Keratinocyte (primary cell): ENCODE measurements around the gene NUCKS1. TPM values are rescaled to one million over a fixed set of nuclear protein-coding genes. Genes with fewer than 3 reads are reported as not detected.

Experiments
- DNase-seq: peaks from one replicate; pipeline ENCODE4 v3.0.0-alpha.2; 2011; ENCODE audit warnings: low read depth, missing footprints, low spot score
- FAIRE-seq: peaks from 2 replicates; lab custom pipeline; 2011; peaks lifted over from hg19 to GRCh38; lab: Jason Lieb, UNC
- H2AFZ ChIP-seq: 2 replicates; pipeline ENCODE4 v1.6.0; 2012; ENCODE audit warnings: low read length, control low read depth, inconsistent platforms; ENCODE audit not compliant: control insufficient read depth
- H3K27ac ChIP-seq: 2 replicates; pipeline ENCODE4 v1.5.1; 2011; ENCODE audit warnings: low read length; ENCODE audit not compliant: control insufficient read depth, insufficient read depth
- H3K27me3 ChIP-seq: 3 replicates; pipeline ENCODE4 v1.6.0; 2011; ENCODE audit warnings: low read length; ENCODE audit not compliant: control insufficient read depth, insufficient read depth; ENCODE audit errors: extremely low read depth
- H3K36me3 ChIP-seq, 2 experiments: 2 replicates in 1 of 2; 3 replicates in 1 of 2; pipeline ENCODE4 v1.5.1; 2011; ENCODE audit warnings: low read length in 2 of 2, mild to moderate bottlenecking in 1 of 2; ENCODE audit not compliant: control insufficient read depth in 2 of 2, insufficient read depth in 2 of 2; ENCODE audit errors: extremely low read depth in 1 of 2
- H3K4me1 ChIP-seq: 3 replicates; pipeline ENCODE4 v1.5.1; 2011; ENCODE audit warnings: low read length; ENCODE audit not compliant: control insufficient read depth, insufficient read depth; ENCODE audit errors: extremely low read depth
- H3K4me2 ChIP-seq: 3 replicates; pipeline ENCODE4 v1.6.0; 2011; ENCODE audit warnings: low read depth, low read length; ENCODE audit not compliant: control insufficient read depth, insufficient read depth; ENCODE audit errors: extremely low read depth
- H3K4me3 ChIP-seq, 3 experiments: fragments of 200-600 bp in 1 of 3; sonication (generic) in 1 of 3; 2 replicates in 2 of 3; 3 replicates in 1 of 3; pipeline ENCODE4 v1.5.1; 2011 to 2016; ENCODE audit warnings: low read length in 3 of 3, mild to moderate bottlenecking in 3 of 3, control low read depth in 2 of 3, inconsistent platforms in 1 of 3, low read depth in 1 of 3, mixed read lengths in 1 of 3, mixed run types in 1 of 3, moderate library complexity in 1 of 3; ENCODE audit not compliant: control insufficient read depth in 2 of 3, insufficient read depth in 2 of 3; ENCODE audit errors: extremely low read depth in 1 of 3
- H3K79me2 ChIP-seq: 2 replicates; pipeline ENCODE4 v1.6.0; 2012; ENCODE audit warnings: low read length; ENCODE audit not compliant: control insufficient read depth, insufficient read depth
- H3K9ac ChIP-seq: 3 replicates; pipeline ENCODE4 v1.6.0; 2011; ENCODE audit warnings: low read length; ENCODE audit not compliant: control insufficient read depth, insufficient read depth; ENCODE audit errors: extremely low read depth
- H3K9me1 ChIP-seq: 3 replicates; pipeline ENCODE4 v1.6.0; 2011; ENCODE audit warnings: low read length; ENCODE audit not compliant: control insufficient read depth, insufficient read depth; ENCODE audit errors: extremely low read depth
- H3K9me3 ChIP-seq: 2 replicates; pipeline ENCODE4 v1.5.1; 2012; ENCODE audit warnings: low read depth, low read length; ENCODE audit not compliant: control insufficient read depth
- H4K20me1 ChIP-seq: 3 replicates; pipeline ENCODE4 v1.6.0; 2011; ENCODE audit warnings: low read length; ENCODE audit not compliant: control insufficient read depth, insufficient read depth; ENCODE audit errors: extremely low read depth
- CTCF ChIP-seq, 3 experiments: IDR thresholded peaks in 1 of 3; conservative IDR thresholded peaks in 1 of 3; optimal IDR thresholded peaks in 1 of 3; 2 replicates in 2 of 3; 3 replicates in 1 of 3; pipeline versions ENCODE3 to v1.5.1; 2011; ENCODE audit warnings: low read length in 3 of 3, mild to moderate bottlenecking in 3 of 3, moderate library complexity in 2 of 3, control low read depth in 1 of 3, inconsistent platforms in 1 of 3; ENCODE audit not compliant: insufficient read depth in 2 of 3; ENCODE audit errors: extremely low read depth in 1 of 3
- EZH2 ChIP-seq: IDR thresholded peaks from one replicate; pipeline ENCODE4 v1.6.1; 2012; ENCODE audit warnings: inconsistent platforms, mild to moderate bottlenecking, low read length, moderate library complexity
- dilution Hi-C: fragments of 300-500 bp; cut with MboI; formaldehyde crosslinking; loops from one replicate; pipeline ENCODE4 v1.7.0; 2020; ENCODE audit warnings: low sequenced_read_pairs; ENCODE audit not compliant: extremely low pct_ligation_motif_present
- polyA plus RNA-seq, 5 experiments: library from polyadenylated mRNA; depleted of rRNA in 3 of 5; stranded (reverse) in 3 of 5; stranded (forward) in 1 of 5; unstranded in 1 of 5; fragments of >200 nt; gene quantifications; 1 replicate in 1 of 5; 2 replicates in 3 of 5; 3 replicates in 1 of 5; pipeline versions ENCODE4 v1.2.1 to v1.2.3, GENCODE V29; 2011 to 2012; ENCODE audit warnings: missing spikeins in 2 of 5, low read depth in 1 of 5, low replicate concordance in 1 of 5

NUCKS1 gene
- polyA plus RNA-seq, 1 donor (not counting 4 experiments of a cell fraction or from before 2014, with no cell fraction given) = 71.6 TPM

- DNase-seq (no peak), FAIRE-seq (no peak)
- TF ChIP-seq CTCF (optimal IDR thresholded peaks at IDR 0.05 in 1 of 3, IDR thresholded peaks at IDR 0.05 in 1 of 3, conservative IDR thresholded peaks at IDR 0.05 in 1 of 3; ENCODE audit: extremely low read depth in 1 of 3, insufficient read depth in 2 of 3, low read length in 3 of 3) (no peak), EZH2 (no peak)
- no peaks in the 10 kb centered on the region for H4K20me1 ChIP-seq
- H3K4me3 ChIP-seq = no peak overlapping the region
- H3K9me3 ChIP-seq = no peaks in the 10 kb centered on the region
- no peaks in the 10 kb centered on the region for H3K27me3 ChIP-seq
- dilution Hi-C loops = no loop called here
- no peak overlapping the region for H3K27ac ChIP-seq
- no peak overlapping the region for H3K4me2 ChIP-seq
- H3K9ac ChIP-seq = no peak overlapping the region
- no peaks in the 10 kb centered on the region for H3K79me2 ChIP-seq
- no peaks in the 10 kb centered on the region for H3K9me1 ChIP-seq
- no peak overlapping the region for H2AFZ ChIP-seq
- no peaks in the 10 kb centered on the region for H3K4me1 ChIP-seq
- H3K36me3 ChIP-seq = peaks cover 18 to 23% of the 10 kb centered on the region in 2 experiments
Observed at GRCh38 chr1:205719762-205720161, 30.2 kb downstream of the NUCKS1 start.

GRCh38 chr1:205719015-205719414 lies 31.0 kb downstream of the NUCKS1 start:
- Histone ChIP-seq H3K9ac (no peak overlapping the region), H3K4me1 (no peaks in the 10 kb centered on the region), H3K36me3 (peaks cover 18 to 23% of the 10 kb centered on the region in 2 experiments), H3K9me3 (no peaks in the 10 kb centered on the region), H2AFZ (no peak overlapping the region), H3K4me3 (no peak overlapping the region), H3K9me1 (no peaks in the 10 kb centered on the region), H3K79me2 (no peaks in the 10 kb centered on the region), H3K27ac (no peak overlapping the region), H3K27me3 (no peaks in the 10 kb centered on the region), H4K20me1 (no peaks in the 10 kb centered on the region), H3K4me2 (no peak overlapping the region)
- DNase-seq (no peak), FAIRE-seq (no peak)
- dilution Hi-C loops = no loop called here
- no peak for TF ChIP-seq CTCF (optimal IDR thresholded peaks at IDR 0.05 in 1 of 3, IDR thresholded peaks at IDR 0.05 in 1 of 3, conservative IDR thresholded peaks at IDR 0.05 in 1 of 3; ENCODE audit: extremely low read depth in 1 of 3, insufficient read depth in 2 of 3, low read length in 3 of 3)
- no peak for TF ChIP-seq EZH2
